ENCODE data around the gene PFKFB4.

Gene PFKFB4

GRCh38 chr3:48585411-48585810 is 28.8 kb upstream of the PFKFB4 start:
- no peak overlapping the region for H3K9ac ChIP-seq (ENCODE audit: low read length)
- no peaks in the 10 kb centered on the region for H3F3A ChIP-seq (ENCODE audit: insufficient read depth)
- no peak overlapping the region for H3K27ac ChIP-seq (ENCODE audit: low read depth, low read length)
- H3K9me2 ChIP-seq (replicated peaks; ENCODE audit: insufficient read depth, low read length), result no peaks in the 10 kb centered on the region
- no peaks in the 10 kb centered on the region for H4K20me1 ChIP-seq (ENCODE audit: low read depth, low read length)
- TF ChIP-seq CTCF (IDR thresholded peaks at IDR 0.05; ENCODE audit: insufficient read depth, low read length, poor library complexity, severe bottlenecking), result no peak
- TF ChIP-seq EZH2phosphoT487 (conservative IDR thresholded peaks at IDR 0.05; ENCODE audit: low read length), result no peak
- H3K9me3 ChIP-seq (ENCODE audit: insufficient read depth, low read length), result no peaks in the 10 kb centered on the region
- no peak overlapping the region for H2AFZ ChIP-seq (ENCODE audit: low read depth, low read length, severe bottlenecking)
- no peaks in the 10 kb centered on the region for H3K36me3 ChIP-seq (ENCODE audit: low read length)
- H3K27me3 ChIP-seq (ENCODE audit: low read length), result no peaks in the 10 kb centered on the region
- no peaks in the 10 kb centered on the region for H3K79me2 ChIP-seq (ENCODE audit: insufficient read depth, low read length)
- no peak overlapping the region for H3K4me2 ChIP-seq (ENCODE audit: low read depth, low read length, poor library complexity, severe bottlenecking)
- H3K4me3 ChIP-seq (ENCODE audit: insufficient read depth, low read length, poor library complexity, severe bottlenecking), result no peak overlapping the region

GRCh38 chr3:48584836-48585235 is 28.2 kb upstream of the PFKFB4 start:
- Histone ChIP-seq H4K20me1 (ENCODE audit: low read depth, low read length) (no peaks in the 10 kb centered on the region), H3K36me3 (ENCODE audit: low read length) (no peaks in the 10 kb centered on the region), H3K79me2 (ENCODE audit: insufficient read depth, low read length) (no peaks in the 10 kb centered on the region), H3K9me2 (replicated peaks; ENCODE audit: insufficient read depth, low read length) (no peaks in the 10 kb centered on the region), H3K27ac (ENCODE audit: low read depth, low read length) (no peak overlapping the region), H3K9me3 (ENCODE audit: insufficient read depth, low read length) (no peaks in the 10 kb centered on the region), H3K4me2 (ENCODE audit: low read depth, low read length, poor library complexity, severe bottlenecking) (no peak overlapping the region), H3F3A (ENCODE audit: insufficient read depth) (no peaks in the 10 kb centered on the region), H3K4me3 (ENCODE audit: insufficient read depth, low read length, poor library complexity, severe bottlenecking) (no peak overlapping the region), H3K27me3 (ENCODE audit: low read length) (no peaks in the 10 kb centered on the region), H3K9ac (ENCODE audit: low read length) (no peak overlapping the region), H2AFZ (ENCODE audit: low read depth, low read length, severe bottlenecking) (no peak overlapping the region)
- TF ChIP-seq CTCF (IDR thresholded peaks at IDR 0.05; ENCODE audit: insufficient read depth, low read length, poor library complexity, severe bottlenecking) (no peak), EZH2phosphoT487 (conservative IDR thresholded peaks at IDR 0.05; ENCODE audit: low read length) (no peak)

- H3K9me3 ChIP-seq (ENCODE audit: insufficient read depth, low read length), result no peaks in the 10 kb centered on the region
- H3K4me2 ChIP-seq (ENCODE audit: low read depth, low read length, poor library complexity, severe bottlenecking), result no peak overlapping the region
- TF ChIP-seq EZH2phosphoT487 (conservative IDR thresholded peaks at IDR 0.05; ENCODE audit: low read length) (no peak), CTCF (IDR thresholded peaks at IDR 0.05; ENCODE audit: insufficient read depth, low read length, poor library complexity, severe bottlenecking) (no peak)
- H3K27ac ChIP-seq (ENCODE audit: low read depth, low read length), result no peak overlapping the region
- H4K20me1 ChIP-seq (ENCODE audit: low read depth, low read length), result no peaks in the 10 kb centered on the region
- no peaks in the 10 kb centered on the region for H3K79me2 ChIP-seq (ENCODE audit: insufficient read depth, low read length)
- H2AFZ ChIP-seq (ENCODE audit: low read depth, low read length, severe bottlenecking), result no peak overlapping the region
- no peaks in the 10 kb centered on the region for H3K36me3 ChIP-seq (ENCODE audit: low read length)
- no peaks in the 10 kb centered on the region for H3K27me3 ChIP-seq (ENCODE audit: low read length)
- no peaks in the 10 kb centered on the region for H3K9me2 ChIP-seq (replicated peaks; ENCODE audit: insufficient read depth, low read length)
- H3K9ac ChIP-seq (ENCODE audit: low read length), result no peak overlapping the region
- H3F3A ChIP-seq (ENCODE audit: insufficient read depth), result no peaks in the 10 kb centered on the region
- no peak overlapping the region for H3K4me3 ChIP-seq (ENCODE audit: insufficient read depth, low read length, poor library complexity, severe bottlenecking)
Observed at GRCh38 chr3:48581621-48582481, 25.2 kb upstream of the PFKFB4 start.

Measured in SU-DHL-6 (cell line).